A549 treated with Mapracorat at 1 μM for 4 hours (cell line): ENCODE data around the gene SESTD1. TPM values are rescaled to one million over a fixed set of nuclear protein-coding genes. Genes with fewer than 3 reads are reported as not detected.

Source experiments
- total RNA-seq: library from RNA; stranded (reverse); fragments of 200-300 nt; extraction: Qiagen RNA extraction; gene quantifications from 5 replicates; pipeline ENCODE4 v1.2.3, GENCODE V29; 2022

The SESTD1 gene
- total RNA-seq, result 16.3 to 31.7 TPM (median 23.1 TPM) in 5 replicates

GRCh38 chr2:179264368-179265081, at the start of gene SESTD1:
SESTD1 (minus strand) TSS chr2:179264832; CDS start chr2:179191841, 72,991 bp downstream.

Other genes starting within 250 kb of the SESTD1 start
- gene CCDC141, start 214.7 kb downstream of the SESTD1 start, total RNA-seq, result not detected in 5 replicates